ENCODE data around the gene AOC2. TPM values are rescaled to one million over a fixed set of nuclear protein-coding genes. Genes with fewer than 3 reads are reported as not detected.

Gene AOC2
- total RNA-seq, 8 experiments from 2014 or later: 1.3 to 2.6 (median 2.1) TPM

Other genes with a start within 250 kb of the AOC2 start
- gene RETREG3, start 235.2 kb upstream of the AOC2 start, total RNA-seq: 10 to 100 TPM; 27.1 to 40.2 (median 32.8) TPM
- 10 to 100 TPM; 24.7 to 67.7 (median 39.3) TPM for gene TUBG1, start 234.9 kb upstream of the AOC2 start, total RNA-seq
- 10 to 100 TPM in 7 of 8 experiments, 1 to 10 TPM in 1; 7.1 to 26.7 (median 16.0) TPM for gene TUBG2, start 185.3 kb upstream of the AOC2 start, total RNA-seq
- gene PLEKHH3, start 167.6 kb upstream of the AOC2 start, total RNA-seq: 10 to 100 TPM; 10.1 to 24.2 (median 20.6) TPM
- 1 to 10 TPM in 5 of 8 experiments, under 1 TPM in 3; 0.41 to 6.4 (median 1.6) TPM for gene CCR10, start 162.7 kb upstream of the AOC2 start, total RNA-seq
- gene CNTNAP1, start 162.0 kb upstream of the AOC2 start, total RNA-seq: 10 to 100 TPM in 5 of 8 experiments, 1 to 10 TPM in 3; 2.4 to 33.9 (median 14.1) TPM
- 10 to 100 TPM; 13.8 to 44.5 (median 27.8) TPM for gene EZH1, start 99.5 kb upstream of the AOC2 start, total RNA-seq
- gene RAMP2, start 83.4 kb upstream of the AOC2 start, total RNA-seq: 10 to 100 TPM in 1 of 8 experiments, 1 to 10 TPM in 6, under 1 TPM in 1; 0.90 to 34.2 (median 4.1) TPM
- gene VPS25, start 71.1 kb upstream of the AOC2 start, total RNA-seq: 100 to 1,000 TPM in 1 of 8 experiments, 10 to 100 TPM in 7; 57.1 to 110 (median 88.0) TPM
- gene WNK4, start 64.0 kb upstream of the AOC2 start, total RNA-seq: 1 to 10 TPM in 1 of 8 experiments, under 1 TPM in 7; 0.11 to 1.2 (median 0.57) TPM
- 100 to 1,000 TPM in 2 of 8 experiments, 10 to 100 TPM in 6; 58.7 to 114 (median 72.5) TPM for gene COA3, start 45.9 kb upstream of the AOC2 start, total RNA-seq
- gene CNTD1, start 45.7 kb upstream of the AOC2 start, total RNA-seq: 1 to 10 TPM in 2 of 8 experiments, under 1 TPM in 6; 0.58 to 3.8 (median 0.81) TPM
- gene BECN1, start 20.3 kb upstream of the AOC2 start, total RNA-seq: 100 to 1,000 TPM in 2 of 8 experiments, 10 to 100 TPM in 6; 34.6 to 113 (median 55.9) TPM
- gene PSME3, start 11.2 kb upstream of the AOC2 start, total RNA-seq: 100 to 1,000 TPM in 3 of 8 experiments, 10 to 100 TPM in 5; 31.7 to 169 (median 69.6) TPM
- 1 to 10 TPM in 4 of 8 experiments, under 1 TPM in 4; 0.41 to 3.7 (median 0.81) TPM for gene AOC3, start 6.6 kb downstream of the AOC2 start, total RNA-seq
- gene G6PC1, start 56.2 kb downstream of the AOC2 start, total RNA-seq: under 1 TPM in 5 of 8 experiments, not detected in 3; 0.21 to 0.70 (median 0.47) TPM
- 10 to 100 TPM; 47.2 to 77.9 (median 59.3) TPM for gene AARSD1, start 119.9 kb downstream of the AOC2 start, total RNA-seq
- 1 to 10 TPM in 7 of 8 experiments, under 1 TPM in 1; 0.76 to 3.6 (median 2.0) TPM for gene PTGES3L, start 135.5 kb downstream of the AOC2 start, total RNA-seq
- 10 to 100 TPM; 11.8 to 14.8 (median 13.5) TPM for gene RUNDC1, start 136.0 kb downstream of the AOC2 start, total RNA-seq
- gene RPL27, start 153.8 kb downstream of the AOC2 start, total RNA-seq: 1,000 to 10,000 TPM; 1,328 to 3,262 (median 2,235) TPM
- 10 to 100 TPM in 4 of 8 experiments, 1 to 10 TPM in 1, under 1 TPM in 2, not detected in 1; 0.76 to 57.9 (median 10.7) TPM for gene IFI35, start 162.2 kb downstream of the AOC2 start, total RNA-seq
- 100 to 1,000 TPM in 7 of 8 experiments, 10 to 100 TPM in 1; 42.9 to 426 (median 125) TPM for gene VAT1, start 177.8 kb downstream of the AOC2 start, total RNA-seq
- 10 to 100 TPM in 5 of 8 experiments, 1 to 10 TPM in 2, under 1 TPM in 1; 0.66 to 27.3 (median 19.9) TPM for gene RND2, start 180.7 kb downstream of the AOC2 start, total RNA-seq